Midbrain (tissue), 1 donor: Measurements from ENCODE around the gene DNAJC1.

Source experiments
- DNase-seq: peaks from one replicate; lab custom pipeline; 2025; lab: John Stamatoyannopoulos, UW

DNAJC1 gene

GRCh38 chr10:21959998-21960397 is 43.5 kb downstream of the DNAJC1 start:
- no peak for DNase-seq

- DNase-seq, result no peak
Observed at GRCh38 chr10:21954690-21955089, 48.8 kb downstream of the DNAJC1 start.

- no peak for DNase-seq
Observed at GRCh38 chr10:21954132-21954531, 49.4 kb downstream of the DNAJC1 start.

- DNase-seq, result peak; percentile 6
Observed at GRCh38 chr10:21953585-21954057, 49.9 kb downstream of the DNAJC1 start.

- DNase-seq, result no peak
Observed at GRCh38 chr10:21950566-21950965, 53.0 kb downstream of the DNAJC1 start.

- DNase-seq, result no peak
Observed at GRCh38 chr10:21946946-21947345, 56.6 kb downstream of the DNAJC1 start.

GRCh38 chr10:21944727-21945386 is 58.7 kb downstream of the DNAJC1 start:
- no peak for DNase-seq

- DNase-seq, result no peak
Observed at GRCh38 chr10:21943633-21944265, 59.8 kb downstream of the DNAJC1 start.

- DNase-seq, result no peak
Observed at GRCh38 chr10:21935439-21936023, 68.0 kb downstream of the DNAJC1 start.

GRCh38 chr10:21934307-21934706 is 69.2 kb downstream of the DNAJC1 start:
- no peak for DNase-seq

- no peak for DNase-seq
Observed at GRCh38 chr10:21929070-21929469, 74.5 kb downstream of the DNAJC1 start.

GRCh38 chr10:21927631-21928353 is 75.7 kb downstream of the DNAJC1 start:
- no peak for DNase-seq

- no peak for DNase-seq
Observed at GRCh38 chr10:21926949-21927348, 76.6 kb downstream of the DNAJC1 start.

GRCh38 chr10:21926358-21926925 is 77.1 kb downstream of the DNAJC1 start:
- DNase-seq, result no peak

- DNase-seq, result no peak
Observed at GRCh38 chr10:21925851-21926250, 77.7 kb downstream of the DNAJC1 start.

GRCh38 chr10:21924511-21924910 is 79.0 kb downstream of the DNAJC1 start:
- no peak for DNase-seq

GRCh38 chr10:21920633-21921032 is 82.9 kb downstream of the DNAJC1 start:
- no peak for DNase-seq

GRCh38 chr10:21919906-21920305 is 83.6 kb downstream of the DNAJC1 start:
- DNase-seq, result no peak

GRCh38 chr10:21919117-21919516 is 84.4 kb downstream of the DNAJC1 start:
- no peak for DNase-seq

GRCh38 chr10:21912625-21913024 is 90.9 kb downstream of the DNAJC1 start:
- no peak for DNase-seq

GRCh38 chr10:21910798-21911197 is 92.7 kb downstream of the DNAJC1 start:
- no peak for DNase-seq

- no peak for DNase-seq
Observed at GRCh38 chr10:21907436-21907835, 96.1 kb downstream of the DNAJC1 start.
